Measurements from ENCODE around the gene PTPRG.
"Not testable (repeated sequence)": the region's sequence is repeated elsewhere in the genome, so short reads cannot be mapped to it uniquely, and the experiment has no call there.

PTPRG gene

GRCh38 chr3:62011666-62012065 is 450.3 kb downstream of the PTPRG start:
- DNase-seq (ENCODE audit: low read depth), result no peak

GRCh38 chr3:62013951-62014350 is 452.6 kb downstream of the PTPRG start:
- DNase-seq (ENCODE audit: low read depth), result no peak

GRCh38 chr3:62015111-62015510 is 453.7 kb downstream of the PTPRG start:
- DNase-seq (ENCODE audit: low read depth), result no peak

- DNase-seq (ENCODE audit: low read depth), result no peak
These were observed 458.5 kb downstream of the PTPRG start for GRCh38 chr3:62019906-62020305.

- DNase-seq (ENCODE audit: low read depth), result no peak
These were observed 459.3 kb downstream of the PTPRG start for GRCh38 chr3:62020706-62021105.

- no peak for DNase-seq (ENCODE audit: low read depth)
These were observed 460.9 kb downstream of the PTPRG start for GRCh38 chr3:62022312-62022711.

- no peak for DNase-seq (ENCODE audit: low read depth)
These were observed 463.5 kb downstream of the PTPRG start for GRCh38 chr3:62024882-62025281.

- DNase-seq (ENCODE audit: low read depth), result no peak
These were observed 464.5 kb downstream of the PTPRG start for GRCh38 chr3:62025913-62026312.

GRCh38 chr3:62027241-62027640 is 465.9 kb downstream of the PTPRG start:
- no peak for DNase-seq (ENCODE audit: low read depth)

- DNase-seq (ENCODE audit: low read depth), result no peak
These were observed 466.4 kb downstream of the PTPRG start for GRCh38 chr3:62027796-62028195.

- DNase-seq (ENCODE audit: low read depth), result no peak
These were observed 466.9 kb downstream of the PTPRG start for GRCh38 chr3:62028236-62028635.

GRCh38 chr3:62032738-62033137 is 471.4 kb downstream of the PTPRG start:
- DNase-seq (ENCODE audit: low read depth), result no peak

- no peak for DNase-seq (ENCODE audit: low read depth)
These were observed 474.2 kb downstream of the PTPRG start for GRCh38 chr3:62035402-62036057.

- DNase-seq (ENCODE audit: low read depth), result no peak
These were observed 475.4 kb downstream of the PTPRG start for GRCh38 chr3:62036726-62037125.

- not testable (repeated sequence) for DNase-seq (ENCODE audit: low read depth)
These were observed 477.4 kb downstream of the PTPRG start for GRCh38 chr3:62038798-62039197.

GRCh38 chr3:62039586-62039985 is 478.2 kb downstream of the PTPRG start:
- no peak for DNase-seq (ENCODE audit: low read depth)

GRCh38 chr3:62041681-62042080 is 480.3 kb downstream of the PTPRG start:
- DNase-seq (ENCODE audit: low read depth), result no peak

- no peak for DNase-seq (ENCODE audit: low read depth)
These were observed 483.6 kb downstream of the PTPRG start for GRCh38 chr3:62044874-62045411.

GRCh38 chr3:62046326-62046725 is 485.0 kb downstream of the PTPRG start:
- no peak for DNase-seq (ENCODE audit: low read depth)

GRCh38 chr3:62048577-62048976 is 487.2 kb downstream of the PTPRG start:
- no peak for DNase-seq (ENCODE audit: low read depth)

- DNase-seq (ENCODE audit: low read depth), result no peak
These were observed 487.7 kb downstream of the PTPRG start for GRCh38 chr3:62049033-62049432.

GRCh38 chr3:62051506-62051905 is 490.1 kb downstream of the PTPRG start:
- DNase-seq (ENCODE audit: low read depth), result no peak

GRCh38 chr3:62052331-62052730 is 491.0 kb downstream of the PTPRG start:
- DNase-seq (ENCODE audit: low read depth), result no peak

GRCh38 chr3:62056658-62057057 is 495.3 kb downstream of the PTPRG start:
- DNase-seq (ENCODE audit: low read depth), result no peak
